Esophagus (tissue), 2 donors: ENCODE data around the gene MMAA. TPM values are rescaled to one million over a fixed set of nuclear protein-coding genes. Genes with fewer than 3 reads are reported as not detected.

ENCODE experiments used
- H3K27ac ChIP-seq, 2 donors: one replicate each; pipeline ENCODE4 v1.5.1; 2013; ENCODE audit warnings: low read depth in 2 of 2, mild to moderate bottlenecking in 2 of 2, inconsistent platforms in 1 of 2, low read length in 1 of 2, moderate library complexity in 1 of 2
- H3K27me3 ChIP-seq, 2 donors: one replicate each; pipeline ENCODE4 v1.6.1; 2013; ENCODE audit warnings: low read length in 2 of 2, control low read depth in 1 of 2, mild to moderate bottlenecking in 1 of 2; ENCODE audit not compliant: insufficient read depth in 2 of 2, control insufficient read depth in 1 of 2
- H3K36me3 ChIP-seq, 2 donors: one replicate each; pipeline ENCODE4 v1.6.1; 2013; ENCODE audit warnings: low read length in 1 of 2; ENCODE audit not compliant: control insufficient read depth in 2 of 2, insufficient read depth in 2 of 2
- H3K4me1 ChIP-seq, 2 donors: one replicate each; pipeline ENCODE4 v1.6.1; 2013; ENCODE audit warnings: low read length in 1 of 2; ENCODE audit not compliant: control insufficient read depth in 2 of 2, insufficient read depth in 2 of 2
- H3K4me3 ChIP-seq, 2 donors: one replicate each; pipeline ENCODE4 v1.5.1; 2013; ENCODE audit warnings: low read length in 2 of 2, mild to moderate bottlenecking in 2 of 2, low read depth in 1 of 2, moderate library complexity in 1 of 2
- H3K9me3 ChIP-seq, 2 donors: one replicate each; pipeline ENCODE4 v1.6.1; 2013; ENCODE audit warnings: mild to moderate bottlenecking in 2 of 2, low read depth in 1 of 2, low read length in 1 of 2, moderate library complexity in 1 of 2; ENCODE audit not compliant: control insufficient read depth in 2 of 2, insufficient read depth in 1 of 2
- WGBS, 2 donors: extraction: QIAGEN DNeasy Blood & Tissue Kit; methylation state at CpG; one replicate each; pipeline ENCODE4 v1.1.7; 2013; 5-methylcytosine and 5-hydroxymethylcytosine counted together
- polyA plus RNA-seq, 2 donors: library from polyadenylated mRNA; stranded (reverse); fragments of 200-250 nt; gene quantifications; one replicate each; pipeline ENCODE4 v1.2.3, GENCODE V29; 2013
- donor health status: healthy with polysubstance abuse.
- donor health status: Bipolar disorder and iron deficiency.

MMAA gene
- polyA plus RNA-seq, 2 donors = 4.5 to 8.3 TPM

GRCh38 chr4:145697332-145697731 is 78.1 kb downstream of the MMAA start:
- Histone ChIP-seq H3K4me3 (no peak overlapping the region), H3K9me3 (no peaks in the 10 kb centered on the region), H3K27ac (no peak overlapping the region), H3K36me3 (no peaks in the 10 kb centered on the region), H3K4me1 (no peaks in the 10 kb centered on the region), H3K27me3 (no peaks in the 10 kb centered on the region)
- 97 to 98% methylated on average over 2 of the region's 2 CpGs for WGBS, 2 donors

GRCh38 chr4:145698507-145698906 is 79.3 kb downstream of the MMAA start:
- Histone ChIP-seq H3K9me3 (no peaks in the 10 kb centered on the region), H3K27ac (no peak overlapping the region), H3K4me3 (no peak overlapping the region), H3K4me1 (no peaks in the 10 kb centered on the region), H3K27me3 (no peaks in the 10 kb centered on the region), H3K36me3 (no peaks in the 10 kb centered on the region)
- WGBS, 2 donors = 90 to 94% methylated on average over 2 of the region's 2 CpGs

- Histone ChIP-seq H3K27me3 (no peaks in the 10 kb centered on the region), H3K36me3 (no peaks in the 10 kb centered on the region), H3K9me3 (no peaks in the 10 kb centered on the region), H3K4me3 (no peak overlapping the region), H3K27ac (no peak overlapping the region), H3K4me1 (peaks cover 0 to 4% of the 10 kb centered on the region in 2 donors)
- WGBS, 2 donors = 45 to 56% methylated on average over 4 of the region's 4 CpGs
These were observed 84.8 kb downstream of the MMAA start for GRCh38 chr4:145703850-145704497.

- Histone ChIP-seq H3K9me3 (no peaks in the 10 kb centered on the region), H3K27me3 (no peaks in the 10 kb centered on the region), H3K27ac (peak overlapping the region in 1 of 2 donors; percentile 36), H3K4me3 (no peak overlapping the region), H3K4me1 (peaks cover 0 to 5% of the 10 kb centered on the region in 2 donors), H3K36me3 (no peaks in the 10 kb centered on the region)
- WGBS, 2 donors = 20 to 33% methylated on average over 1 of the region's 1 CpG
These were observed 90.2 kb downstream of the MMAA start for GRCh38 chr4:145709336-145709735.

Other genes with a start within 250 kb of the MMAA start
- gene SMAD1, start 137.5 kb upstream of the MMAA start, polyA plus RNA-seq = 1 to 10 TPM; 2.3 to 9.8 TPM
- gene C4orf51, start 60.8 kb downstream of the MMAA start, polyA plus RNA-seq = not detected